Fibroblast of the aortic adventitia (primary cell): Measurements from ENCODE around the gene BRIX1. TPM values are rescaled to one million over a fixed set of nuclear protein-coding genes. Genes with fewer than 3 reads are reported as not detected.
A peak's percentile ranks its signal among the peaks of the same experiment; 100 is the strongest.

Experiments used
- DNase-seq: peaks from one replicate; pipeline ENCODE4 v3.0.0-alpha.2; 2010; ENCODE audit warnings: low read depth
- H3K4me3 ChIP-seq: 2 replicates; pipeline ENCODE4 v1.5.1; 2011; ENCODE audit warnings: low read depth, mild to moderate bottlenecking, control low read depth, low read length, moderate library complexity
- total RNA-seq: library from RNA; depleted of rRNA; stranded (reverse); fragments of >200 nt; gene quantifications from 2 replicates; pipeline ENCODE4 v1.2.3, GENCODE V29; 2012; ENCODE audit warnings: low replicate concordance
- TF ChIP-seq, protein P1 (sequence below): IDR thresholded peaks from 2 replicates; pipeline ENCODE4 v1.5.1; 2011; ENCODE audit warnings: mild to moderate bottlenecking, low read length, control low read depth, inconsistent platforms; ENCODE audit not compliant: insufficient read depth

The BRIX1 gene
- total RNA-seq, 1 donor, result 41.9 TPM

DNA sequence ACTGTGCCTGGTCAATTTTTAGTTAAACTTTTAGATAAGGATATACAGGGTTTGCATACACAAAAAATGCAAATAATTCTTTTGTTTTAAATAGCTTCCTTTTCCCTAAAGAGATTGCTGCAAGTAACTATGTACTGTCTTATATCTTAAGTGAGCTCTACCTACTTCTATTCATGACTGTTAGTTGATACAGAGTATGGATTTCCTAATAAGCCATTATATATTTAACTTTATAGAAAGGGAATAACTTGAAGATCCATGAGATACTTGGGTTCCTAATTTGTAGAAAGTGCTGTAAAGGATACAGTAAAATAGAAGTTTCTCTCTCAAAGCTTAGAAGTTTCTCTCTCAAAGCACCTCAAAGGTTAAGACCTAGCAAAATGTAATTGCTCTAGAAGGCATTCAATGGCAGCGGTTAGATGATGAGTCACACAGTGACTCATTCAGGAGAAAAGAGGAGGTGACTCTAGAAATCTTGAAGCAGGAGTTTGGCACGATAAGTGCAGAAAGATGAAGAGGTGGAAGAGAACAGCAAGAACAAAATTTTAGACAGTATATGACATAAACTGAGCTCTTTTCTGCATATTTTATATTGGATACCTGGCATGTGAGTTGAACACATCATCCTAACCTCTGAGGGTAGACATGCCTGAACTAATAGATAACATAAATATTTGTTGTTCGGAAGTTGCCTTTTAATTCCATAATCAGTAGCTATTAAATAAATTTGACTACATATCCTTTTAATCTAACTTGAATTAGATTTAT lies 8.4 kb downstream of the BRIX1 start:
- no peak overlapping the region for H3K4me3 ChIP-seq
- TF ChIP-seq, protein P1, sequence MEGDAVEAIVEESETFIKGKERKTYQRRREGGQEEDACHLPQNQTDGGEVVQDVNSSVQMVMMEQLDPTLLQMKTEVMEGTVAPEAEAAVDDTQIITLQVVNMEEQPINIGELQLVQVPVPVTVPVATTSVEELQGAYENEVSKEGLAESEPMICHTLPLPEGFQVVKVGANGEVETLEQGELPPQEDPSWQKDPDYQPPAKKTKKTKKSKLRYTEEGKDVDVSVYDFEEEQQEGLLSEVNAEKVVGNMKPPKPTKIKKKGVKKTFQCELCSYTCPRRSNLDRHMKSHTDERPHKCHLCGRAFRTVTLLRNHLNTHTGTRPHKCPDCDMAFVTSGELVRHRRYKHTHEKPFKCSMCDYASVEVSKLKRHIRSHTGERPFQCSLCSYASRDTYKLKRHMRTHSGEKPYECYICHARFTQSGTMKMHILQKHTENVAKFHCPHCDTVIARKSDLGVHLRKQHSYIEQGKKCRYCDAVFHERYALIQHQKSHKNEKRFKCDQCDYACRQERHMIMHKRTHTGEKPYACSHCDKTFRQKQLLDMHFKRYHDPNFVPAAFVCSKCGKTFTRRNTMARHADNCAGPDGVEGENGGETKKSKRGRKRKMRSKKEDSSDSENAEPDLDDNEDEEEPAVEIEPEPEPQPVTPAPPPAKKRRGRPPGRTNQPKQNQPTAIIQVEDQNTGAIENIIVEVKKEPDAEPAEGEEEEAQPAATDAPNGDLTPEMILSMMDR, result no peak
- DNase-seq, result peak; percentile 84

DNA sequence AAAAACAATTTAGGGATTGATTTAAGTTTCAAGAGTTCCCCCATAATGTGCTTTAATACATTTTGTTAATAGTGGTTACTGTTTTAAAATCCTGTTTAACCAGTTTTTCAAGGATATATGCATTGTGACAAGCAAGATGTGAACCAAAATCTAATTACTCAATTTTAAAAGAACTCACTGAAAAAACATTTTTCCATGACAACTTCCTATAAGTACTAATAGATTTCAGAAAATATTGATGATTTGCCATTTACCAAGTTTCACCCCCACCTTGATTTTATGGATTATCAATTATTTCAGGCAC lies 8.9 kb downstream of the BRIX1 start:
- TF ChIP-seq, protein P1, result no peak
- no peak for DNase-seq
- no peak overlapping the region for H3K4me3 ChIP-seq

DNA sequence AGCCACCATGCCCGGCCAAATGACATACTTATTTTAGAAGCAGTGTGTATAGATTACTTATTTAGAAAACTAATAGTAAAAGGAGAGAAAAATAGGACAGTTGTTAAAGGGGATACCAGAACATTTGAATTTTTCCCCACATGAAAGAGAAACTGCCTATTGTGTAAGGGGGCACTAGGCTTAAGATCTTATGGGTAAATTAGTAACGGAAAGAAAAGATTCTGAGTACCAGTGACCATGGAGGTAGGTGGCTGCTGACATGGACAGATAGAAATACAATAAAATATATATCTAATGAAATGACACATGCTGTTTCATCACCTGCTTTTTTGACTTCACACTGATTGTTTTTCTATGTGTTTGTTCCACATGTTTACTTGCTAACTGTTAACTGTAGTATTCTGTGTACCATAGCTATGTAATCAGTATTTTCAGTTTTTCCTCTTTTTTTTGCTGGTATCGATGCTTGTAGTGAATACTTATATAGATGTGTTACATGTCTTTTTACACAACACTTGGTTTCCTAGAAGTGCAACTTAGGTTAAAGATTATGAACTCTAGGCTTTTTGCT lies 10.9 kb downstream of the BRIX1 start:
- no peak overlapping the region for H3K4me3 ChIP-seq
- no peak for DNase-seq
- TF ChIP-seq, protein P1, result no peak

DNA sequence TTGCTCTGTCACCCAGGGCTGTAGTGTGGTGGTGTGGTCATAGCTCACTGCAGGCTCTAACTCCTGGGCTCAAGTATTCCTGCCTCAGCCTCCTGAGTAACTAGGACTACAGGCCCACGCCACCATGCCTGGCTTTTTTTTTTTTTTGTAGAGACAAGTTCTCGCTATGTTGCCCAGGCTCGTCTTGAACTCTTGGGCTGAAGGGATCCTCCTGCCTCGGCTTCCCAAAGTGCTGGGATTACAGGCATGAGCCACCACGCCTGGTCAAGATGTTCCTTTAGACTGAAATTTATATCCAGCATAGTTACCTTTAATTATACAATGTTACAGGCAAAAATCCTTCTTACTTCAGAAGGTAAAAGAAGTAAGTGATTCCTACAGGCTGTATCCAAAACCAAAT lies 12.3 kb downstream of the BRIX1 start:
- no peak for DNase-seq
- no peak overlapping the region for H3K4me3 ChIP-seq
- TF ChIP-seq, protein P1, result no peak

DNA sequence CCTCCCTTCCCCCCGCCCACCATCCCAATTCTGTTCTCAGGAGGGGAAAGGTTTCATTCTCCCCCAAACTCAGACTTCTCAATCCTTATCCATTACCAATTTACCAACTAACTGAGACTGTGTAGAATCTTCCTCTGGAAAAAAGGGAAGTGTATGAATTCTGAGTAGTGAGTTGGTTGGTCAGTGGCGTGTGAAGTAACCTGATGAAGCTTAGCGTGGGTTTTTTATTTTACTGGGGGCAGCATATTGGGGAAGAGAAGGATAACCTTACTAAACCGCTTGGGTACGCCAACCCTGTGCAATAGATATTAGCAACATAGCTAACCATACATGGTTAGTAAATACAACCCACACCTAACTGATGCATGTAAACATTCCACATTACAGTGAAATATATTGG lies 12.8 kb downstream of the BRIX1 start:
- no peak overlapping the region for H3K4me3 ChIP-seq
- TF ChIP-seq, protein P1, result no peak
- DNase-seq, result no peak

DNA sequence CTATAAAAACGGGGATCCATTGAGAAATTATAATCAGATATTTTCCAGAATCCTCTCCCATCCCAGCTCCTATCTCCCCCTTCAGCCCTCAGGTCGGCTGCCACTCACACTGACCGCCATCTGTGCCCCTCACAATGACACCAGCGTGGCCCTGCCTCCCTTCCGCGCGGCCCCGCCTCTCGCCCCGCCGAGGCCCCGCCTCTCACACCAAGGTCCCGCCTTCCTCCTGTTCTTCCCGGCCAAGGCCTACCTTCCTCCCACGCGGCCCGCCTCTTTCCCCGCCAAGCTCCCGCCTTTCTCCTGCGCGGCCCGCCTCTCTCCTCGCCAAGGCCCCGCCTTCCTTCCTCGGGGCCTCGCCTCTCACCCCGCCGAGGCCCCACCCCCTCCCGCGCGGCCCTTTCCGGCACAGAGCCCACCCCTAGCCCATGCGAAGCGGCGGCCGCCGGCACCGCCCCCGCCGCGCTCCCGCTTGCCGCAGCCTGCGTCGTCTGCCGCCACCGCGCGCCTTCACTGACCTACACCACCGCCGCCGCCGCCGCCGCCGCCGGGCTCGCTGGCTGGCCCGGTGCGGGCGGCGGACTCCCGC lies 13.7 kb downstream of the BRIX1 start, which contains the start of gene DNAJC21:
Gene DNAJC21 (plus strand): TSS at position 426 of the 586 bp plus-strand sequence. CDS start 261 bp downstream, outside the sequence.
- TF ChIP-seq, protein P1, result no peak
- DNase-seq, result peak; percentile 91
- H3K4me3 ChIP-seq, result peak within 1 kb of the TSS; percentile 84
